Stomach smooth muscle (tissue), 2 donors: Measurements from ENCODE around the gene LYG1.
"Not testable (repeated sequence)": the region's sequence is repeated elsewhere in the genome, so short reads cannot be mapped to it uniquely, and the experiment has no call there.

Experiments used
- H3K27ac ChIP-seq: one replicate; pipeline ENCODE4 v1.7.0; 2013; ENCODE audit warnings: mild to moderate bottlenecking, low read length, inconsistent platforms
- H3K27me3 ChIP-seq, 2 donors: one replicate each; pipeline ENCODE4 v1.7.0; 2013; ENCODE audit warnings: low read length in 2 of 2; ENCODE audit not compliant: insufficient read depth in 2 of 2, control insufficient read depth in 1 of 2
- H3K36me3 ChIP-seq, 2 donors: one replicate each; pipeline ENCODE4 v1.7.0; 2013; ENCODE audit warnings: low read length in 2 of 2; ENCODE audit not compliant: control insufficient read depth in 2 of 2, insufficient read depth in 2 of 2
- H3K4me1 ChIP-seq: one replicate; pipeline ENCODE4 v1.7.0; 2013; ENCODE audit warnings: low read length; ENCODE audit not compliant: control insufficient read depth, insufficient read depth
- H3K4me3 ChIP-seq, 2 donors: one replicate each; pipeline ENCODE4 v1.7.0; 2013; ENCODE audit warnings: low read length in 2 of 2
- H3K9ac ChIP-seq, 2 donors: one replicate each; pipeline ENCODE4 v1.7.0; 2013; ENCODE audit warnings: low read length in 2 of 2, mild to moderate bottlenecking in 1 of 2
- H3K9me3 ChIP-seq, 2 donors: one replicate each; pipeline ENCODE4 v1.7.0; 2013; ENCODE audit warnings: low read length in 2 of 2; ENCODE audit not compliant: control insufficient read depth in 2 of 2
- donor health status: healthy.
- donor health status: Pancreatic carcinoma.

Gene LYG1

GRCh38 chr2:99335911-99336803 lies 35.2 kb upstream of the LYG1 start, which contains the start of gene TXNDC9:
Gene TXNDC9 (minus strand): TSS chr2:99336333. CDS start chr2:99333210, 3,123 bp downstream.
- H3K9me3 ChIP-seq: no peaks in the 10 kb centered on the region
- H3K9ac ChIP-seq: peak within 1 kb of the TSS; percentile 91 to 96
- H3K36me3 ChIP-seq: peaks cover 9 to 11% of the 10 kb centered on the region in 2 donors
- peak within 1 kb of the TSS; percentile 94 for H3K27ac ChIP-seq
- peak within 1 kb of the TSS; percentile 91 to 98 for H3K4me3 ChIP-seq
- H3K27me3 ChIP-seq: no peaks in the 10 kb centered on the region
- H3K4me1 ChIP-seq: peaks cover 13% of the 10 kb centered on the region

GRCh38 chr2:99325384-99325783 lies 24.4 kb upstream of the LYG1 start:
- Histone ChIP-seq H3K27me3 (no peaks in the 10 kb centered on the region), H3K9me3 (no peaks in the 10 kb centered on the region), H3K4me1 (no peaks in the 10 kb centered on the region), H3K27ac (no peak overlapping the region), H3K9ac (no peak overlapping the region), H3K36me3 (peaks cover 21 to 34% of the 10 kb centered on the region in 2 donors), H3K4me3 (no peak overlapping the region)

DNA sequence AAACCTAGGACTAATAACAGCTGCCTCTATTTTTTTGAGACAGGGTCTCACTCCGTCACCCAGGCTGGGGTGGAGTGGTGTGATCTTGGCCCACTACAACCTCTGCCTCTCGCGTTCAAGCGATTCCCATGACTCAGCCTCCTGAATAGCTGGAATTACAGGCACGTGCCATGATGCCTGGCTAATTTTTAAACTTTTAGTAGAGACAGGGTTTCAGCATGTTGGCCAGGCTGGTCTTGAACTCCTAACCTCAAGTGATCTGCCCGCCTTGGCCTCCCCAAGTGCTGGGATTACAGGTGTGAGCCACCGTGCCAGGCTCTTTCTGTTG lies 16.8 kb upstream of the LYG1 start:
- H3K4me1 ChIP-seq, H3K27me3 ChIP-seq, H3K9me3 ChIP-seq, H3K4me3 ChIP-seq, H3K9ac ChIP-seq, H3K27ac ChIP-seq: not testable (repeated sequence)
- H3K36me3 ChIP-seq: peaks cover 9 to 18% of the 10 kb centered on the region in 2 donors

- Histone ChIP-seq H3K27ac (no peak overlapping the region), H3K9me3 (no peaks in the 10 kb centered on the region), H3K9ac (no peak overlapping the region), H3K4me3 (no peak overlapping the region), H3K36me3 (peaks cover 9 to 18% of the 10 kb centered on the region in 2 donors), H3K4me1 (no peaks in the 10 kb centered on the region), H3K27me3 (no peaks in the 10 kb centered on the region)
These were observed 16.3 kb upstream of the LYG1 start for GRCh38 chr2:99317161-99317872.

GRCh38 chr2:99299580-99299979 lies 1.4 kb downstream of the LYG1 start:
- no peak overlapping the region for H3K9ac ChIP-seq
- H3K27me3 ChIP-seq: no peaks in the 10 kb centered on the region
- no peaks in the 10 kb centered on the region for H3K4me1 ChIP-seq
- H3K36me3 ChIP-seq: peaks cover 2 to 4% of the 10 kb centered on the region in 2 donors
- no peak overlapping the region for H3K4me3 ChIP-seq
- no peak overlapping the region for H3K27ac ChIP-seq
- no peaks in the 10 kb centered on the region for H3K9me3 ChIP-seq

GRCh38 chr2:99297994-99298393 lies 3.0 kb downstream of the LYG1 start:
- H3K9ac ChIP-seq: no peak overlapping the region
- no peaks in the 10 kb centered on the region for H3K4me1 ChIP-seq
- peaks cover 2 to 4% of the 10 kb centered on the region in 2 donors for H3K36me3 ChIP-seq
- no peaks in the 10 kb centered on the region for H3K9me3 ChIP-seq
- H3K27me3 ChIP-seq: no peaks in the 10 kb centered on the region
- no peak overlapping the region for H3K27ac ChIP-seq
- no peak overlapping the region for H3K4me3 ChIP-seq

GRCh38 chr2:99285526-99285925 lies 15.5 kb downstream of the LYG1 start:
- Histone ChIP-seq H3K9ac (no peak overlapping the region), H3K36me3 (peaks cover 3 to 9% of the 10 kb centered on the region in 2 donors)

DNA sequence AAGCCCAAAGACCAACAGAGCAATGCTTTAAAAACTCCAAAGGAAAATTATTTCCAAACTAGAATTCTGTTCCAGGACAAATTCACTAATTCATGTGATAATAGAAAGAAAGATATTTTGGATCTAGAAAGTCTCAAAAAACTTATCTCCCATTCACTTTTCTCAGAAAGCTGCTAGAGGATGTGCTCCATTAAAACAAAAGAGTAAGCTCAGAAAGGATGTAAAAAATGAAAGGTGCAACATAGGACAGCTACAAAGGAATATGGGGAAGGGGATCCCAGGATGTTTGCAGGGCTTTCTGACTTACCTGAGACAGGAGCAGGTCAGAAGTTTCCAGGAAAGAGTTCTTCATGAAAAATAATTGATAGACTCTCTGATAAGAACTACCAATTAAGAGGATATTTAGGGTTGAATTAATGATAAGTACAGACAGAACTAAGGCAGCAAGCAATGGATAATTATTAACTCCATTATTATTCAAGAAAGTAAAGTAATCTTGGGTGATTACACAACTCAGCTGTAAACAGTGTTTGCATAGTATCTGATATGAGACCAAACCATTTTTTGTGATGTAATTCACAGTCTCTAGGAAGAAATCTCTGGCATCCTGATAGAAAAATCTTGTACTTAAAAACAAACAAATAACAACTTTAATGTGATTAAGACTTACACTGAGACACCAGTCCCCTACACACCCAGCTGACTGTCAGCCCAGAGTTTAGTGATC lies 20.9 kb downstream of the LYG1 start:
- Histone ChIP-seq H3K9ac (no peak overlapping the region), H3K27me3 (no peaks in the 10 kb centered on the region), H3K4me3 (no peak overlapping the region), H3K4me1 (no peaks in the 10 kb centered on the region), H3K9me3 (no peaks in the 10 kb centered on the region), H3K36me3 (peaks cover 3 to 6% of the 10 kb centered on the region in 2 donors), H3K27ac (no peak overlapping the region)

More at GRCh38 chr2:99285526-99285925, 15.5 kb downstream of the LYG1 start:
- no peaks in the 10 kb centered on the region for H3K9me3 ChIP-seq
- no peak overlapping the region for H3K4me3 ChIP-seq
- H3K4me1 ChIP-seq: no peaks in the 10 kb centered on the region
- no peak overlapping the region for H3K27ac ChIP-seq
- H3K27me3 ChIP-seq: no peaks in the 10 kb centered on the region

GRCh38 chr2:99278793-99279291 lies 22.2 kb downstream of the LYG1 start:
- Histone ChIP-seq H3K4me1 (no peaks in the 10 kb centered on the region), H3K9me3 (no peaks in the 10 kb centered on the region), H3K4me3 (no peak overlapping the region), H3K9ac (no peak overlapping the region), H3K27ac (no peak overlapping the region), H3K27me3 (no peaks in the 10 kb centered on the region), H3K36me3 (peaks cover 0 to 3% of the 10 kb centered on the region in 2 donors)

DNA sequence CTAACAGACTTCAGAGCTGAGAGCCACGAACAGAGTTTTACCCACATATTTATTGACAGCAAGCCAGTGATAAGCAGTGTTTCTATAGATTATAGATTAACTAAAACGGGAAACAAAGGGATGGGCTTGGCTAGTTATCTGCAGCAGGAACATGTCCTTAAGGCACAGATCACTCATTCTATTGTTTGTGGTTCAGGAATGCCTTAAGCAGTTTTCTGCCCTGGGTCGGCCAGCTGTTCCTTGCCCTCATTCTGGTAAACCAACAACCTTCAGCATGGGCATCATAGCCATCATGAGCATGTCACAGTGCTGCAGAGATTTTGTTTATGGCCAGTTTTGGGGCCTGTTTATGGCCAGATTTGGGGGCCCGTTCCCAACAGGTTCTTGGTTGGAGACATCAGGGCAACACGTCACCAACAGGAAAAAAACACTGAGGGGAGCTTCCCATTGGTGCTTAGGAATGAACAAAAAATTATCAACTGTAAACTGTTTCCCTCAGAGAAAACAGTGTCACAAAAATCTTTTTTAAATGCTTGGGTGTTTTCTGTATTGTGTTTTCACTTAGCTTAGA lies 22.7 kb downstream of the LYG1 start:
- not testable (repeated sequence) for H3K27ac ChIP-seq, H3K4me3 ChIP-seq, H3K9ac ChIP-seq, H3K27me3 ChIP-seq, H3K9me3 ChIP-seq, H3K36me3 ChIP-seq, H3K4me1 ChIP-seq
